Nephron (organoid): Measurements from ENCODE around the gene PTPA.
"Not testable (repeated sequence)": the region's sequence is repeated elsewhere in the genome, so short reads cannot be mapped to it uniquely, and the experiment has no call there.

Experiments
- H3K27ac Mint-ChIP-seq, 3 experiments: 2 replicates each; pipeline ENCODE4 v1.8.0; 2020; ENCODE audit warnings: mixed read lengths in 3 of 3, mild to moderate bottlenecking in 2 of 3, moderate library complexity in 1 of 3
- H3K27me3 Mint-ChIP-seq: 2 replicates; pipeline ENCODE4 v1.8.0; 2021; ENCODE audit warnings: low read depth, mild to moderate bottlenecking, moderate library complexity, mixed read lengths
- H3K36me3 Mint-ChIP-seq: 2 replicates; pipeline ENCODE4 v1.8.0; 2020; ENCODE audit warnings: low read depth, mixed read lengths
- H3K4me1 Mint-ChIP-seq: 2 replicates; pipeline ENCODE4 v1.8.0; 2020; ENCODE audit warnings: mixed read lengths
- H3K4me3 Mint-ChIP-seq, 3 experiments: 2 replicates each; pipeline ENCODE4 v1.8.0; 2020; ENCODE audit warnings: mild to moderate bottlenecking in 3 of 3, mixed read lengths in 3 of 3, moderate library complexity in 2 of 3
- H3K9me3 Mint-ChIP-seq: 2 replicates; pipeline ENCODE4 v1.8.0; 2020; ENCODE audit warnings: mixed read lengths
- CTCF ChIP-seq, 3 experiments: fragments of 200-600 bp; sonication (generic); IDR thresholded peaks; one replicate each; pipeline ENCODE4 v1.5.0; 2021; ENCODE audit warnings: antibody characterized with exemption in 3 of 3; ENCODE audit not compliant: unreplicated experiment in 3 of 3

PTPA gene

GRCh38 chr9:129108805-129109536, 2.2 kb upstream of the PTPA start:
- no peaks in the 10 kb centered on the region for H3K27me3 Mint-ChIP-seq
- H3K36me3 Mint-ChIP-seq = no peaks in the 10 kb centered on the region
- H3K27ac Mint-ChIP-seq = peak overlapping the region; percentile 53 to 78 (median 72)
- H3K4me1 Mint-ChIP-seq = peaks cover 16% of the 10 kb centered on the region
- no peaks in the 10 kb centered on the region for H3K9me3 Mint-ChIP-seq
- no peak for TF ChIP-seq CTCF (IDR thresholded peaks at IDR 0.05; ENCODE audit: unreplicated experiment in 3 of 3)
- H3K4me3 Mint-ChIP-seq = peak overlapping the region; percentile 96 to 98 (median 98)

GRCh38 chr9:129109537-129109903, 1.7 kb upstream of the PTPA start:
- no peak for TF ChIP-seq CTCF (IDR thresholded peaks at IDR 0.05; ENCODE audit: unreplicated experiment in 3 of 3)
- Mint-ChIP-seq H3K4me1 (peaks cover 19% of the 10 kb centered on the region), H3K4me3 (peak overlapping the region; percentile 96 to 98 (median 98)), H3K27me3 (no peaks in the 10 kb centered on the region), H3K9me3 (no peaks in the 10 kb centered on the region), H3K27ac (peak overlapping the region; percentile 53 to 78 (median 72)), H3K36me3 (no peaks in the 10 kb centered on the region)

GRCh38 chr9:129109952-129110739, 1.1 kb upstream of the PTPA start:
- Mint-ChIP-seq H3K27me3 (no peaks in the 10 kb centered on the region), H3K4me3 (peak overlapping the region; percentile 96 to 98 (median 98)), H3K9me3 (no peaks in the 10 kb centered on the region), H3K27ac (peak overlapping the region in 2 of 3 experiments; percentile 72 to 96), H3K36me3 (no peaks in the 10 kb centered on the region), H3K4me1 (peaks cover 25% of the 10 kb centered on the region)
- peak in 1 of 3 experiments; percentile 9 for TF ChIP-seq CTCF (IDR thresholded peaks at IDR 0.05; ENCODE audit: unreplicated experiment in 3 of 3)

- no peaks in the 10 kb centered on the region for H3K9me3 Mint-ChIP-seq
- peaks cover 28% of the 10 kb centered on the region for H3K4me1 Mint-ChIP-seq
- H3K36me3 Mint-ChIP-seq = no peaks in the 10 kb centered on the region
- TF ChIP-seq CTCF (IDR thresholded peaks at IDR 0.05; ENCODE audit: unreplicated experiment in 3 of 3) = no peak
- H3K27ac Mint-ChIP-seq = peak overlapping the region; percentile 87 to 99 (median 96)
- peak overlapping the region; percentile 96 to 98 (median 98) for H3K4me3 Mint-ChIP-seq
- no peaks in the 10 kb centered on the region for H3K27me3 Mint-ChIP-seq
Measured at GRCh38 chr9:129111528-129112151, 425 bp downstream of the PTPA start.

- Mint-ChIP-seq H3K27ac (peak overlapping the region; percentile 87 to 99 (median 96)), H3K4me1 (peaks cover 28% of the 10 kb centered on the region), H3K4me3 (peak overlapping the region; percentile 96 to 98 (median 98))
- H3K27me3 Mint-ChIP-seq, H3K36me3 Mint-ChIP-seq, H3K9me3 Mint-ChIP-seq: not testable (repeated sequence)
Measured at GRCh38 chr9:129112526-129112925, 1.3 kb downstream of the PTPA start.

- H3K4me3 Mint-ChIP-seq = peak overlapping the region in 2 of 3 experiments; percentile 26 to 61
- TF ChIP-seq CTCF (IDR thresholded peaks at IDR 0.05; ENCODE audit: unreplicated experiment in 3 of 3) = no peak
- no peaks in the 10 kb centered on the region for H3K27me3 Mint-ChIP-seq
- H3K9me3 Mint-ChIP-seq = no peaks in the 10 kb centered on the region
- no peak overlapping the region for H3K27ac Mint-ChIP-seq
- H3K36me3 Mint-ChIP-seq = peaks cover 1% of the 10 kb centered on the region
- peaks cover 27% of the 10 kb centered on the region for H3K4me1 Mint-ChIP-seq
Measured at GRCh38 chr9:129113645-129114304, 2.6 kb downstream of the PTPA start.
